GM23248 (cell line): Measurements from ENCODE around the gene XIRP2.

ENCODE experiments used
- EZH2 ChIP-seq: fragments of 200-600 bp; sonication (generic); IDR thresholded peaks from 2 replicates; pipeline ENCODE4 v1.6.1; 2018; ENCODE audit warnings: antibody characterized with exemption, mild to moderate bottlenecking; ENCODE audit not compliant: insufficient read depth, poor library complexity, severe bottlenecking
- EZH2phosphoT487 ChIP-seq: fragments of 200-600 bp; sonication (generic); IDR thresholded peaks from 2 replicates; pipeline ENCODE4 v1.6.1; 2018; ENCODE audit warnings: antibody characterized with exemption, moderate library complexity, mild to moderate bottlenecking, low read depth; ENCODE audit not compliant: insufficient read depth

DNA sequence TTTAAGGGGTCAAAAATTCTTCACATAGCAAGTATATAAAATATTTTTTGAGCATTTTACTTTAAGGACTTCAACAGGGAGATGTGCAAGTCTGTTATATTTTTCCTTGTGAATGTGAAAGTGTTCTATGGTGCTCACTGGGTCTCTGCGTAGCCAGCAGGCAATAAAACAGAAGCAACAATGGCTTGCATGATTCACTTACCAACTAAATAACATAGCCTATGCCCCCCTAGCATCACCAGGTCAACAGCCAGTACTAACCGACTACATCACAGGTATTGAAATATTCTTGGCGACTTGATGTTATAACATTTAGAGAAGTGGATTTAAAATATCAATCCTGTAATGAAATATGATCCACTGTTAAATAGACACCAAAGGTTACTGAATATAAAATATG is 398.9 kb downstream of the XIRP2 start:
- no peak for TF ChIP-seq EZH2
- no peak for TF ChIP-seq EZH2phosphoT487
